Measurements from ENCODE around the gene C13orf46. TPM values are rescaled to one million over a fixed set of nuclear protein-coding genes. Genes with fewer than 3 reads are reported as not detected.

Gene C13orf46
- total and polyA plus RNA-seq, 4 donors, result 0.13 to 3.5 (median 1.3) TPM

DNA sequence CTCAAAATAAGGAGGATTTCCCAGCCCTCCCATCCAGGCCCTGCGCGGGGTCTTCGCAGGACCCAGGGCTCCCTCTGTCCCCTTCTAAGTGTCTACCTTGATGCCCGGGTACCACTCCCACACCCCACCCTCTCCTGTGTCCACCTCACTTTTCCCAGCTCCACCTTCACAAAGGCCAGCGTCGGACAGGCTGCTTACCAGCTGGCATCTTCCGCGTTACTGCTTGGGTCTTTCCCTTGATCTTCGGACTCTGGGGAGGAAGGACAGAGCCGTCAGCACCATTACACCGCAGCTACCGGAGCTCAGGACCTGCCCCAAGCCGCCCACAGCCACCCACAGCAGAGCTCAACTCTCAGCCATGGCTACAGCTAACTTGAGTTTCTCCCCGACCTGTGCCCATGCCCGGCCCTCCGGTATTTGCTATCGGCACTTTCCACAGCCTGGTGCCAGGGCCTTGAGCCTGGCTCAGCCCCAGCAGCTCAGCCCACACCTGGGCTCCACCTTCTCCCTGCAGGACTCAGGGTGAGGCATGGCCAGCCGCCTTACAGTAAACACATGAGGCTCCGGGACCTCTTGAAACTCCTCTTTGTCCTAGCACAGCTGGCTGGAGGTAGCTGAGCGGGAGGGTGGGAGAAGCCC lies 3.8 kb downstream of the C13orf46 start:
- peak; percentile 43 to 71 for DNase-seq
- H3K27me3 ChIP-seq (ENCODE audit: control insufficient read depth in 1 of 2, insufficient read depth in 2 of 2, low read length in 1 of 2), result no peaks in the 10 kb centered on the region

DNA sequence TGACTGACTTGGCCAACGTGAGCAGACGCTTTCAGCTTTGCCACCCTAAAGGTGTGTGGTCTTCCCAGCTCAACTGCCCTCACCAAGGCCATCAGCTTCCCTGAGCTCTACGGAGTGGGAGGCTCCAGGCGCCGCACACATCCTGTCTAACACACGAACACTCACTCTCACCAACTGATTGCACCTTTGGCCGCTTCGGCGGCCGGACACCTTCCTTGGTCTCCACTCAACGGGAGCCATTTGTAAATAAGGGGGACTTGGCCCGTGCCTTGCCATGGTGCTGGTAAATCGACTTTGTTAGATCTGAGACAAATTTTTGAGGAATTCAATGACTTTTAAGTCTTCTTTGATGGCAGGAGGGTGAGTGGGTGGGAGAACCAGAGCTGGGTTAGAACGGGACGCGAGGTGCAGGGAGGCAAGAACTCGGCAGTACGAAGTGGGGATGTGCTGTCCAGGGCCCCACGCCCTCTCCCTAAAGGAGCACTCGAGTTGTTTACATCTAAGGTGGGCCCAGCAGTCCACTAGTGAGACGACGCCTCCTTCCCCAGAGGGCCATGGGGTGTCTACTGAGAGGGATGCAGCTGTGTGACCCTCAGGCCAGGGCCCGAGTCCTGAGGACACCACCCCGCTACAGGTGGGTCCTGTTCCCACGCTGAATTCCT lies 4.4 kb downstream of the C13orf46 start:
- intact Hi-C loops (cut with DNase I), result no loop called here
- peak; percentile 33 to 70 for DNase-seq
- WGBS, 2 donors, result 97 to 98% methylated on average over 25 of the region's 25 CpGs

More for the DNA sequence above, 3.8 kb downstream of the C13orf46 start:
- Histone ChIP-seq H3K4me3 (ENCODE audit: low read length in 2 of 2) (no peak overlapping the region), H3K36me3 (ENCODE audit: control insufficient read depth in 1 of 2, insufficient read depth in 2 of 2, low read length in 1 of 2) (no peaks in the 10 kb centered on the region), H3K9me3 (ENCODE audit: control insufficient read depth, low read length) (no peaks in the 10 kb centered on the region), H3K4me1 (ENCODE audit: control insufficient read depth in 1 of 2, insufficient read depth in 2 of 2, low read length in 2 of 2) (no peaks in the 10 kb centered on the region), H3K27ac (ENCODE audit: low read depth in 1 of 2, low read length in 2 of 2) (no peak overlapping the region)
- no peak for ATAC-seq (ENCODE audit: low FRiP score)
- 90 to 92% methylated on average over 20 of the region's 20 CpGs for WGBS, 2 donors
- intact Hi-C loops (cut with DNase I), result no loop called here

GRCh38 chr13:113968463-113969310 lies 5.2 kb downstream of the C13orf46 start:
- ATAC-seq (ENCODE audit: low FRiP score), result no peak
- H3K4me3 ChIP-seq (ENCODE audit: low read length in 2 of 2), result no peak overlapping the region

More for the DNA sequence above, 4.4 kb downstream of the C13orf46 start:
- H3K4me1 ChIP-seq (ENCODE audit: control insufficient read depth in 1 of 2, insufficient read depth in 2 of 2, low read length in 2 of 2), result no peaks in the 10 kb centered on the region
- H3K4me3 ChIP-seq (ENCODE audit: low read length in 2 of 2), result no peak overlapping the region
- no peaks in the 10 kb centered on the region for H3K36me3 ChIP-seq (ENCODE audit: control insufficient read depth in 1 of 2, insufficient read depth in 2 of 2, low read length in 1 of 2)
- no peak for ATAC-seq (ENCODE audit: low FRiP score)
- no peaks in the 10 kb centered on the region for H3K9me3 ChIP-seq (ENCODE audit: control insufficient read depth, low read length)
- H3K27ac ChIP-seq (ENCODE audit: low read depth in 1 of 2, low read length in 2 of 2), result no peak overlapping the region
- H3K27me3 ChIP-seq (ENCODE audit: control insufficient read depth in 1 of 2, insufficient read depth in 2 of 2, low read length in 1 of 2), result no peaks in the 10 kb centered on the region

DNA sequence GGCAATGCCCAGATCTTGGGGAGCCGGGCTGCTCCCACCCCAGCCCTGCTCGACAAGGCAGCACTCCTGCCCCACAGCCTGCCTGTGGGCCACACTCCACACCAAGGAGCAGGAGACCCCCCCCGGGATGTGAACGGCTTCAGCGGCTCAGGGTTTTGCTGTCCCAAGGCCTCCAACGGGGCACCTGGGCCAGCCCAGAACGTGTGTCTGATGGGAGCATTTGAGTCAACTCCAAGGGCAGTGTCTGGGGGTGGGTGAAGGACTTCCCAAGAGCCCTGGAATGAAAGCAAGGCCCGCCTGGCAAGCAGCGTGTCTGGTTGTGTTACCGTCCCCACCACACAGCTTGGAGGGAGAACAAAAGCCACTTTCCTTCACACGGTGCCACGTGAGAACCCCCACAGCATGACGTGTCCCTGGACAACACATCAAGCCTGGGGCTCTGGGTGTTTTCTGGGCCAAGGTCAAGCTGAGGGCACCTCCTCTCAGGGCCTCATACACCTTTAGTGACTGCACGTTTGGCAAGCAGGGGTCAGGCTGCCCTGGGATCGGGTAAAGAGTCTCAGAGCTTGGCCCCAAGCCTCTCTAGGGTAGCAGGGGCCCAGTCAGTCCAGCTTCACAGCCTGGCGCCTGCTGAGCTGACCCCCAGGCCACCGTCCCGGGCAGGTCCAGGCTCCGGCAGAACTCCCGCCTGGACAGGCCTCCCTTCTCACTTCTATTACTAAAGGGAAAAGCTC lies 6.0 kb downstream of the C13orf46 start:
- DNase-seq (peak; percentile 24 to 74), ATAC-seq (ENCODE audit: low FRiP score) (no peak)
- H3K4me1 ChIP-seq (ENCODE audit: control insufficient read depth in 1 of 2, insufficient read depth in 2 of 2, low read length in 2 of 2), result no peaks in the 10 kb centered on the region
- no peak overlapping the region for H3K4me3 ChIP-seq (ENCODE audit: low read length in 2 of 2)
- H3K36me3 ChIP-seq (ENCODE audit: control insufficient read depth in 1 of 2, insufficient read depth in 2 of 2, low read length in 1 of 2), result no peaks in the 10 kb centered on the region
- H3K27me3 ChIP-seq (ENCODE audit: control insufficient read depth in 1 of 2, insufficient read depth in 2 of 2, low read length in 1 of 2), result no peaks in the 10 kb centered on the region
- no peaks in the 10 kb centered on the region for H3K9me3 ChIP-seq (ENCODE audit: control insufficient read depth, low read length)
- intact Hi-C loops (cut with DNase I), result no loop called here
- WGBS, 2 donors, result 85 to 90% methylated on average over 20 of the region's 20 CpGs
- no peak overlapping the region for H3K27ac ChIP-seq (ENCODE audit: low read depth in 1 of 2, low read length in 2 of 2)

More at GRCh38 chr13:113968463-113969310, 5.2 kb downstream of the C13orf46 start:
- intact Hi-C loops (cut with DNase I), result no loop called here
- Histone ChIP-seq H3K27me3 (ENCODE audit: control insufficient read depth in 1 of 2, insufficient read depth in 2 of 2, low read length in 1 of 2) (no peaks in the 10 kb centered on the region), H3K27ac (ENCODE audit: low read depth in 1 of 2, low read length in 2 of 2) (no peak overlapping the region), H3K4me1 (ENCODE audit: control insufficient read depth in 1 of 2, insufficient read depth in 2 of 2, low read length in 2 of 2) (no peaks in the 10 kb centered on the region), H3K9me3 (ENCODE audit: control insufficient read depth, low read length) (no peaks in the 10 kb centered on the region), H3K36me3 (ENCODE audit: control insufficient read depth in 1 of 2, insufficient read depth in 2 of 2, low read length in 1 of 2) (no peaks in the 10 kb centered on the region)
- peak; percentile 28 to 37 for DNase-seq
- 97 to 98% methylated on average over 17 of the region's 17 CpGs for WGBS, 2 donors

DNA sequence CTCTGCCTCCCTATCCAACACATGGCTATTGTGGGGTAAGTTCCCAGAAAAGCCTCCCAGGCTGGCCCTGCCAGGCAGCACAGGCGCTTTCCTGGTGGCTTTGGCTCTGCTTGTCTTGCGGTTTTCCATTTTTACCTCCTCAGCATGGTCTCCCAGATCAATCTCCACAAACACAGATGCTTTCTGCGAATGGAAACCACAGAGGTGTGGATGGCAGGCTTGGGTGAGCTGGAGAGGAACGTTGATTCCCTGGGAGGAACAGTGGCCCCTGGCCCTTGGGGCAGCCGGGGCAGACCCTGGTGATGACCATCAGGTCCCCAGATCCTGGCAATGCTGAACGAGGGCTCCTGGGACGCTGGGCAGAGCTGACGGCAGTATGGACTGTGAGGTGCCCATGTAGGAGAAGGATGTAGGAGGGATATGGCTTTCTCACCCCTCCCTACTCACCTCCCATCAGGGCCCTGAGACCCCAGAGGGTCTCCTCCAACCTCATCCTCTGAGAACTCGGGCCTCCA lies 6.6 kb downstream of the C13orf46 start:
- 96 to 97% methylated on average over 9 of the region's 9 CpGs for WGBS, 2 donors
- intact Hi-C loops (cut with DNase I), result no loop called here
- Histone ChIP-seq H3K27me3 (ENCODE audit: control insufficient read depth in 1 of 2, insufficient read depth in 2 of 2, low read length in 1 of 2) (no peaks in the 10 kb centered on the region), H3K36me3 (ENCODE audit: control insufficient read depth in 1 of 2, insufficient read depth in 2 of 2, low read length in 1 of 2) (no peaks in the 10 kb centered on the region), H3K4me1 (ENCODE audit: control insufficient read depth in 1 of 2, insufficient read depth in 2 of 2, low read length in 2 of 2) (no peaks in the 10 kb centered on the region), H3K9me3 (ENCODE audit: control insufficient read depth, low read length) (no peaks in the 10 kb centered on the region), H3K27ac (ENCODE audit: low read depth in 1 of 2, low read length in 2 of 2) (no peak overlapping the region), H3K4me3 (ENCODE audit: low read length in 2 of 2) (no peak overlapping the region)
- peak; percentile 26 to 31 for DNase-seq
- ATAC-seq (ENCODE audit: low FRiP score), result no peak

DNA sequence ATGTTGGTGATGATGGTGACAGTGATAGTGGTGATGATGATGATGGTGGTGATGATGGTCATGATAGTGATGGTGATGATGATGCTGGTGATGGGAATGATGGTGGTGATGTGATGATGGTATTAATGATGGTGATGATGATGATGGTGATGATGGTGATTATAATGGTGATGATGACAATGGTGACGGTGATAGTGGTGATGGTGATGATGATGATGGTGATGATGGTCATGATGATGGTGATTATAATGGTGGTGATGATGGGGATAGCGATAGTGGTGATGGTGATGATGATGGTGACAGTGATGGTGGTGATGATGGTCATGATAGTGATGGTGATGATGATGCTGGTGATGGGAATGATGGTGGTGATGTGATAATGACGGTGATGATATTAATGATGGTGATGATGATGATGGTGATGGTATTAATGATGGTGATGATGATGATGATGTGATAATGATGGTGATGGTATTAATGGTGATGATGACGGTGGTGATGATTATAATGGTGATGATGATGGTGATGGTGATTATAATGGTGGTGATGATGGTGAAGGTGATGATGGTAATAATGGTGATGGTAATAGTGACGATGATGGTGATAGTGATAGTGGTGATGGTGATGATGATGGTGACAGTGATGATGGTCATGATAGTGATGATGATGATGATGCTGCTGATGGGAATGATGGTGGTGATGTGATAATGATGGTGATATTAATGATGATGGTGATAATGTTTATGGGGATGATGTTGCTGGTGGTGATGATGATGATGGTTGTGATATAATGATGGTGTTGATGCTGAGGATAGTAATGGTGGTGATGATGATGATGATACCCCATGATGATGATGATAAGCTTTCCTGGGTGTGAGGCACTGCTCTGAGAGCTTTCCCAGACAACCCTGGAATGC lies 7.7 kb downstream of the C13orf46 start:
- Histone ChIP-seq H3K36me3 (ENCODE audit: control insufficient read depth in 1 of 2, insufficient read depth in 2 of 2, low read length in 1 of 2) (no peaks in the 10 kb centered on the region), H3K27me3 (ENCODE audit: control insufficient read depth in 1 of 2, insufficient read depth in 2 of 2, low read length in 1 of 2) (no peaks in the 10 kb centered on the region), H3K9me3 (ENCODE audit: control insufficient read depth, low read length) (no peaks in the 10 kb centered on the region), H3K4me3 (ENCODE audit: low read length in 2 of 2) (no peak overlapping the region), H3K27ac (ENCODE audit: low read depth in 1 of 2, low read length in 2 of 2) (no peak overlapping the region), H3K4me1 (ENCODE audit: control insufficient read depth in 1 of 2, insufficient read depth in 2 of 2, low read length in 2 of 2) (no peaks in the 10 kb centered on the region)
- WGBS, 2 donors, result 94 to 97% methylated on average over 5 of the region's 5 CpGs
- ATAC-seq (ENCODE audit: low FRiP score) (no peak), DNase-seq (no peak)
- intact Hi-C loops (cut with DNase I), result no loop called here

GRCh38 chr13:113965383-113965874 lies 8.4 kb downstream of the C13orf46 start:
- intact Hi-C loops (cut with DNase I), result no loop called here
- no peaks in the 10 kb centered on the region for H3K9me3 ChIP-seq (ENCODE audit: control insufficient read depth, low read length)
- no peak overlapping the region for H3K4me3 ChIP-seq (ENCODE audit: low read length in 2 of 2)
- H3K4me1 ChIP-seq (ENCODE audit: control insufficient read depth in 1 of 2, insufficient read depth in 2 of 2, low read length in 2 of 2), result no peaks in the 10 kb centered on the region
- no peaks in the 10 kb centered on the region for H3K27me3 ChIP-seq (ENCODE audit: control insufficient read depth in 1 of 2, insufficient read depth in 2 of 2, low read length in 1 of 2)
- no peak for DNase-seq
- 94 to 97% methylated on average over 2 of the region's 2 CpGs for WGBS, 2 donors
- H3K27ac ChIP-seq (ENCODE audit: low read depth in 1 of 2, low read length in 2 of 2), result no peak overlapping the region
- no peak for ATAC-seq (ENCODE audit: low FRiP score)
- H3K36me3 ChIP-seq (ENCODE audit: control insufficient read depth in 1 of 2, insufficient read depth in 2 of 2, low read length in 1 of 2), result no peaks in the 10 kb centered on the region
